Inferior parietal cortex (tissue), 1 donor: ENCODE data around the gene VWA8.
A peak's percentile ranks its signal among the peaks of the same experiment; 100 is the strongest.

Experiments used
- DNase-seq: peaks from one replicate; pipeline ENCODE4 v3.0.0-alpha.2; 2016; ENCODE audit errors: extremely low spot score

Gene VWA8

GRCh38 chr13:41614671-41615527 lies 346.0 kb downstream of the VWA8 start:
- DNase-seq = no peak

- DNase-seq = no peak
Observed at GRCh38 chr13:41613984-41614661, 346.8 kb downstream of the VWA8 start.

- DNase-seq = no peak
Observed at GRCh38 chr13:41613471-41613870, 347.4 kb downstream of the VWA8 start.

- DNase-seq = peak; percentile 44
Observed at GRCh38 chr13:41611385-41611784, 349.5 kb downstream of the VWA8 start.

GRCh38 chr13:41610404-41610803 lies 350.5 kb downstream of the VWA8 start:
- DNase-seq = no peak

- DNase-seq = no peak
Observed at GRCh38 chr13:41609828-41610227, 351.1 kb downstream of the VWA8 start.

- DNase-seq = no peak
Observed at GRCh38 chr13:41608839-41609177, 352.1 kb downstream of the VWA8 start.

GRCh38 chr13:41608111-41608838 lies 352.6 kb downstream of the VWA8 start:
- DNase-seq = no peak

GRCh38 chr13:41606646-41607045 lies 354.3 kb downstream of the VWA8 start:
- DNase-seq = no peak

GRCh38 chr13:41605319-41606285 lies 355.3 kb downstream of the VWA8 start:
- DNase-seq = no peak

GRCh38 chr13:41603917-41604316 lies 357.0 kb downstream of the VWA8 start:
- DNase-seq = no peak

GRCh38 chr13:41601718-41602445 lies 359.0 kb downstream of the VWA8 start:
- no peak for DNase-seq

GRCh38 chr13:41599619-41600018 lies 361.3 kb downstream of the VWA8 start:
- DNase-seq = no peak

GRCh38 chr13:41597348-41598041 lies 363.4 kb downstream of the VWA8 start:
- DNase-seq = no peak

- DNase-seq = no peak
Observed at GRCh38 chr13:41596190-41596589, 364.7 kb downstream of the VWA8 start.

GRCh38 chr13:41595298-41595697 lies 365.6 kb downstream of the VWA8 start:
- no peak for DNase-seq

GRCh38 chr13:41590643-41591042 lies 370.3 kb downstream of the VWA8 start:
- no peak for DNase-seq

GRCh38 chr13:41590122-41590521 lies 370.8 kb downstream of the VWA8 start:
- DNase-seq = no peak

GRCh38 chr13:41589434-41589833 lies 371.5 kb downstream of the VWA8 start:
- DNase-seq = no peak

GRCh38 chr13:41588899-41589298 lies 372.0 kb downstream of the VWA8 start:
- DNase-seq = no peak
